CD14-positive monocyte (primary cell): ENCODE data around the gene GDA. TPM values are rescaled to one million over a fixed set of nuclear protein-coding genes. Genes with fewer than 3 reads are reported as not detected.

Experiments used
- DNase-seq, 3 donors: peaks; one replicate each; pipeline ENCODE4 v3.0.0-alpha.2; 2011 to 2022
- H2AFZ ChIP-seq: 2 replicates; pipeline ENCODE4 v1.6.0; 2012; ENCODE audit warnings: mild to moderate bottlenecking, low read depth, low read length, inconsistent platforms; ENCODE audit not compliant: insufficient read depth, poor library complexity, severe bottlenecking
- H3K27ac ChIP-seq, 2 donors: 1 replicate in 1 of 2; 2 replicates in 1 of 2; pipeline ENCODE4 v1.5.1; 2012 to 2013; ENCODE audit warnings: low read length in 2 of 2, control low read depth in 1 of 2, inconsistent platforms in 1 of 2, low read depth in 1 of 2, mild to moderate bottlenecking in 1 of 2
- H3K27me3 ChIP-seq, 2 donors: one replicate each; pipeline versions ENCODE4 v1.6.0 to v1.6.1; 2011 to 2013; ENCODE audit warnings: low read length in 2 of 2; ENCODE audit not compliant: control insufficient read depth in 2 of 2, insufficient read depth in 2 of 2
- H3K36me3 ChIP-seq, 2 donors: replicated peaks in 1 of 2; 1 replicate in 1 of 2; 2 replicates in 1 of 2; pipeline versions ENCODE4 v1.5.1 to v1.6.1; 2012 to 2013; ENCODE audit warnings: low read length in 2 of 2, control low read depth in 1 of 2, inconsistent platforms in 1 of 2, mild to moderate bottlenecking in 1 of 2; ENCODE audit not compliant: insufficient read depth in 2 of 2, control insufficient read depth in 1 of 2
- H3K4me1 ChIP-seq, 2 donors: 1 replicate in 1 of 2; 2 replicates in 1 of 2; pipeline versions ENCODE4 v1.5.1 to v1.6.1; 2012 to 2013; ENCODE audit warnings: low read length in 2 of 2, control low read depth in 1 of 2, inconsistent platforms in 1 of 2, mild to moderate bottlenecking in 1 of 2, moderate library complexity in 1 of 2; ENCODE audit not compliant: insufficient read depth in 2 of 2, control insufficient read depth in 1 of 2
- H3K4me2 ChIP-seq: replicated peaks from 2 replicates; pipeline ENCODE3; 2012; ENCODE audit warnings: low read length, moderate library complexity, mild to moderate bottlenecking; ENCODE audit not compliant: poor library complexity, severe bottlenecking; ENCODE audit errors: extremely low read depth
- H3K4me3 ChIP-seq, 3 experiments: fragments of 200-600 bp in 1 of 3; sonication (generic) in 1 of 3; replicated peaks in 1 of 3; 1 replicate in 2 of 3; 2 replicates in 1 of 3; pipeline ENCODE4 v1.5.1; 2011 to 2013; ENCODE audit warnings: low read length in 3 of 3, mild to moderate bottlenecking in 3 of 3, control low read depth in 2 of 3, low read depth in 2 of 3, inconsistent platforms in 1 of 3, moderate library complexity in 1 of 3
- H3K79me2 ChIP-seq: 2 replicates; pipeline ENCODE4 v1.6.0; 2012; ENCODE audit warnings: mild to moderate bottlenecking, control low read depth, inconsistent platforms, low read length, moderate library complexity; ENCODE audit not compliant: insufficient read depth
- H3K9ac ChIP-seq: 2 replicates; pipeline ENCODE4 v1.6.0; 2017; ENCODE audit warnings: low read length, mild to moderate bottlenecking; ENCODE audit not compliant: insufficient read depth, poor library complexity, severe bottlenecking
- H3K9me3 ChIP-seq, 2 donors: replicated peaks in 1 of 2; 1 replicate in 1 of 2; 2 replicates in 1 of 2; pipeline versions ENCODE4 v1.5.1 to v1.6.1; 2012 to 2013; ENCODE audit warnings: low read length in 2 of 2, control low read depth in 1 of 2; ENCODE audit not compliant: control insufficient read depth in 1 of 2, insufficient read depth in 1 of 2
- H4K20me1 ChIP-seq: 2 replicates; pipeline ENCODE4 v1.6.0; 2012; ENCODE audit warnings: mild to moderate bottlenecking, low read length, control low read depth, moderate library complexity; ENCODE audit not compliant: insufficient read depth
- H3K27ac Mint-ChIP-seq, 7 donors: one replicate each; pipeline ENCODE4 v1.8.0; 2020; ENCODE audit warnings: mild to moderate bottlenecking in 7 of 7, mixed read lengths in 7 of 7, moderate library complexity in 6 of 7, inconsistent platforms in 2 of 7
- H3K27me3 Mint-ChIP-seq, 3 donors: one replicate each; pipeline ENCODE4 v1.8.0; 2021 to 2022; ENCODE audit warnings: low read depth in 3 of 3, mild to moderate bottlenecking in 3 of 3, mixed read lengths in 3 of 3, moderate library complexity in 3 of 3, inconsistent platforms in 1 of 3
- H3K36me3 Mint-ChIP-seq, 2 donors: one replicate each; pipeline ENCODE4 v1.8.0; 2020; ENCODE audit warnings: mixed read lengths in 2 of 2, inconsistent platforms in 1 of 2, mild to moderate bottlenecking in 1 of 2
- H3K4me1 Mint-ChIP-seq: one replicate; pipeline ENCODE4 v1.8.0; 2020; ENCODE audit warnings: mild to moderate bottlenecking, mixed read lengths
- H3K4me3 Mint-ChIP-seq, 2 donors: one replicate each; pipeline ENCODE4 v1.8.0; 2020; ENCODE audit warnings: mild to moderate bottlenecking in 2 of 2, mixed read lengths in 2 of 2, moderate library complexity in 1 of 2
- H3K9me3 Mint-ChIP-seq, 7 donors: one replicate each; pipeline ENCODE4 v1.8.0; 2020 to 2022; ENCODE audit warnings: mixed read lengths in 7 of 7, mild to moderate bottlenecking in 6 of 7, moderate library complexity in 6 of 7, inconsistent platforms in 2 of 7
- WGBS: methylation state at CpG from one replicate; pipeline ENCODE4 v1.1.5; 2013; ENCODE audit warnings: missing lambda C conversion rate; ENCODE audit not compliant: insufficient coverage; 5-methylcytosine and 5-hydroxymethylcytosine counted together
- intact Hi-C, 2 donors: fragments of 100-400 bp; cut with micrococcal nuclease; formaldehyde crosslinking; loops; one replicate each; pipeline versions ENCODE4 v1.15.0 to v1.15.1; 2023
- polyA plus RNA-seq, 3 donors: library from polyadenylated mRNA; depleted of rRNA in 1 of 3; unstranded in 2 of 3; stranded (reverse) in 1 of 3; fragments of 300-500 nt in 2 of 3; fragments of >200 nt in 1 of 3; fragmentation: Illumina TruSeq in 2 of 3; gene quantifications; 1 replicate in 2 of 3; 2 replicates in 1 of 3; pipeline ENCODE4 v1.2.3, GENCODE V29; 2012 to 2021
- TF ChIP-seq, protein P1 (sequence below): fragments of 200-600 bp; IDR thresholded peaks from one replicate; pipeline ENCODE4 v1.8.0; 2022; ENCODE audit warnings: antibody characterized with exemption, mild to moderate bottlenecking

The GDA gene
- polyA plus RNA-seq, 3 donors = not detected

DNA sequence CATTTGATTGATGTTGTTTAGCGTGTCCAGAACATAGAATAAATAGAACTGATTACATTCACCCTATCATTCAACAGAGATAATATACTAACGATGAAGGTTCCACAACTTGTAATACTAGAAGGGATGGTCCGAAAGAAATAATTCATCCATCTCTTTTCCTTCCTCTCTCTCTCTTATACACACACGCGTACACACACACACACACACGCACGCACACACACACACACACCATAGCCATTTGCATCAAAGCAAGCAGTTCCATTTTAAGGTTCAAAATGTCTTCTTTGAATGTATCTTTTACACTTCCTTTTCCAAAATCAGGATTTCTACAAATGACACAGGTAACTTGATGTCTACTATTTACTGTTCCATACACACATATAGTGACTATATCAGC is 887 bp downstream of the GDA start:
- Histone ChIP-seq H3K4me2 (no peak overlapping the region), H3K4me3 (no peak overlapping the region), H2AFZ (no peak overlapping the region), H3K36me3 (no peaks in the 10 kb centered on the region), H3K27me3 (peaks cover 38 to 52% of the 10 kb centered on the region in 2 donors), H3K4me1 (peaks cover 5 to 7% of the 10 kb centered on the region in 2 donors), H3K27ac (no peak overlapping the region), H4K20me1 (no peaks in the 10 kb centered on the region), H3K9me3 (peaks cover 0 to 12% of the 10 kb centered on the region in 2 donors), H3K9ac (no peak overlapping the region), H3K79me2 (no peaks in the 10 kb centered on the region)
- no peaks in the 10 kb centered on the region for H3K36me3 Mint-ChIP-seq
- 74% methylated on average over 4 of the region's 7 CpGs for WGBS
- intact Hi-C loops = no loop called here
- H3K27ac Mint-ChIP-seq = no peak overlapping the region
- H3K4me3 Mint-ChIP-seq = peak overlapping the region in 1 of 2 donors; percentile 83
- H3K4me1 Mint-ChIP-seq = peaks cover 9% of the 10 kb centered on the region
- H3K27me3 Mint-ChIP-seq = peaks cover 47 to 56% (median 48%) of the 10 kb centered on the region in 3 donors
- TF ChIP-seq, protein P1, sequence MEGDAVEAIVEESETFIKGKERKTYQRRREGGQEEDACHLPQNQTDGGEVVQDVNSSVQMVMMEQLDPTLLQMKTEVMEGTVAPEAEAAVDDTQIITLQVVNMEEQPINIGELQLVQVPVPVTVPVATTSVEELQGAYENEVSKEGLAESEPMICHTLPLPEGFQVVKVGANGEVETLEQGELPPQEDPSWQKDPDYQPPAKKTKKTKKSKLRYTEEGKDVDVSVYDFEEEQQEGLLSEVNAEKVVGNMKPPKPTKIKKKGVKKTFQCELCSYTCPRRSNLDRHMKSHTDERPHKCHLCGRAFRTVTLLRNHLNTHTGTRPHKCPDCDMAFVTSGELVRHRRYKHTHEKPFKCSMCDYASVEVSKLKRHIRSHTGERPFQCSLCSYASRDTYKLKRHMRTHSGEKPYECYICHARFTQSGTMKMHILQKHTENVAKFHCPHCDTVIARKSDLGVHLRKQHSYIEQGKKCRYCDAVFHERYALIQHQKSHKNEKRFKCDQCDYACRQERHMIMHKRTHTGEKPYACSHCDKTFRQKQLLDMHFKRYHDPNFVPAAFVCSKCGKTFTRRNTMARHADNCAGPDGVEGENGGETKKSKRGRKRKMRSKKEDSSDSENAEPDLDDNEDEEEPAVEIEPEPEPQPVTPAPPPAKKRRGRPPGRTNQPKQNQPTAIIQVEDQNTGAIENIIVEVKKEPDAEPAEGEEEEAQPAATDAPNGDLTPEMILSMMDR = no peak
- peaks cover 0 to 6% (median 5%) of the 10 kb centered on the region in 7 donors for H3K9me3 Mint-ChIP-seq
- DNase-seq = no peak

- no peak overlapping the region for H3K4me3 ChIP-seq
- H3K4me3 Mint-ChIP-seq = peak overlapping the region in 1 of 2 donors; percentile 53
- H3K4me1 ChIP-seq = peaks cover 5 to 7% of the 10 kb centered on the region in 2 donors
- H3K27ac ChIP-seq = no peak overlapping the region
- peaks cover 9% of the 10 kb centered on the region for H3K4me1 Mint-ChIP-seq
- peaks cover 47 to 56% (median 52%) of the 10 kb centered on the region in 3 donors for H3K27me3 Mint-ChIP-seq
- intact Hi-C loops = no loop called here
- no peaks in the 10 kb centered on the region for H3K36me3 Mint-ChIP-seq
- no peaks in the 10 kb centered on the region for H3K79me2 ChIP-seq
- no peak overlapping the region for H2AFZ ChIP-seq
- DNase-seq = no peak
- no peak overlapping the region for H3K27ac Mint-ChIP-seq
- H4K20me1 ChIP-seq = no peaks in the 10 kb centered on the region
- peaks cover 0 to 12% of the 10 kb centered on the region in 2 donors for H3K9me3 ChIP-seq
- TF ChIP-seq, protein P1 = no peak
- 55% methylated on average over 3 of the region's 6 CpGs for WGBS
- no peak overlapping the region for H3K9ac ChIP-seq
- H3K4me2 ChIP-seq = no peak overlapping the region
- peaks cover 41 to 52% of the 10 kb centered on the region in 2 donors for H3K27me3 ChIP-seq
- H3K36me3 ChIP-seq = no peaks in the 10 kb centered on the region
- peaks cover 4 to 11% (median 6%) of the 10 kb centered on the region in 7 donors for H3K9me3 Mint-ChIP-seq
Observed at GRCh38 chr9:72150661-72151060, 1.4 kb downstream of the GDA start.
